Upper lobe of right lung (tissue), 1 donor: Measurements from ENCODE around the gene MITF. TPM values are rescaled to one million over a fixed set of nuclear protein-coding genes. Genes with fewer than 3 reads are reported as not detected.

Experiments used
- ATAC-seq: fragments of 200-7000 bp; cut with Tn5 transposase; one replicate; pipeline ENCODE4 v1.9.1; 2020; ENCODE audit warnings: mild to moderate bottlenecking, moderate library complexity
- DNase-seq: peaks from one replicate; pipeline ENCODE4 v3.0.0-alpha.2; 2020
- H3K27ac ChIP-seq: fragments of 200-600 bp; one replicate; pipeline ENCODE4 v1.8.0; 2022
- H3K27me3 ChIP-seq: fragments of 200-600 bp; one replicate; pipeline ENCODE4 v1.8.0; 2022; ENCODE audit warnings: mild to moderate bottlenecking
- H3K36me3 ChIP-seq: fragments of 200-600 bp; one replicate; pipeline ENCODE4 v1.8.0; 2022
- H3K4me1 ChIP-seq: fragments of 200-600 bp; one replicate; pipeline ENCODE4 v1.8.0; 2022
- H3K4me3 ChIP-seq: fragments of 200-600 bp; one replicate; pipeline ENCODE4 v1.8.0; 2022; ENCODE audit warnings: mild to moderate bottlenecking
- H3K9me3 ChIP-seq: fragments of 200-600 bp; one replicate; pipeline ENCODE4 v1.8.0; 2022
- intact Hi-C: fragments of 100-400 bp; cut with DNase I; formaldehyde crosslinking; loops from one replicate; pipeline ENCODE4 v1.11.0; 2022
- total RNA-seq: library from RNA; stranded (reverse); fragmentation: NEBNext Ultra II Directional; extraction: Animal tissue kit (Norgen Biotek cat#: 25700); gene quantifications from one replicate; pipeline ENCODE4 v1.2.1, GENCODE V29; 2021
- TF ChIP-seq, protein P1 (sequence below): fragments of 200-600 bp; IDR thresholded peaks from one replicate; pipeline ENCODE4 v1.8.0; 2022; ENCODE audit warnings: antibody characterized with exemption
- donor health status: DM: no; HTN: yes; CAD: no; lungs with severe emphysema.

Gene MITF
- total RNA-seq, 1 donor from 2014 or later: 29.5 TPM

GRCh38 chr3:69961706-69962439, 222.6 kb downstream of the MITF start:
- no peaks in the 10 kb centered on the region for H3K27me3 ChIP-seq
- TF ChIP-seq, protein P1, sequence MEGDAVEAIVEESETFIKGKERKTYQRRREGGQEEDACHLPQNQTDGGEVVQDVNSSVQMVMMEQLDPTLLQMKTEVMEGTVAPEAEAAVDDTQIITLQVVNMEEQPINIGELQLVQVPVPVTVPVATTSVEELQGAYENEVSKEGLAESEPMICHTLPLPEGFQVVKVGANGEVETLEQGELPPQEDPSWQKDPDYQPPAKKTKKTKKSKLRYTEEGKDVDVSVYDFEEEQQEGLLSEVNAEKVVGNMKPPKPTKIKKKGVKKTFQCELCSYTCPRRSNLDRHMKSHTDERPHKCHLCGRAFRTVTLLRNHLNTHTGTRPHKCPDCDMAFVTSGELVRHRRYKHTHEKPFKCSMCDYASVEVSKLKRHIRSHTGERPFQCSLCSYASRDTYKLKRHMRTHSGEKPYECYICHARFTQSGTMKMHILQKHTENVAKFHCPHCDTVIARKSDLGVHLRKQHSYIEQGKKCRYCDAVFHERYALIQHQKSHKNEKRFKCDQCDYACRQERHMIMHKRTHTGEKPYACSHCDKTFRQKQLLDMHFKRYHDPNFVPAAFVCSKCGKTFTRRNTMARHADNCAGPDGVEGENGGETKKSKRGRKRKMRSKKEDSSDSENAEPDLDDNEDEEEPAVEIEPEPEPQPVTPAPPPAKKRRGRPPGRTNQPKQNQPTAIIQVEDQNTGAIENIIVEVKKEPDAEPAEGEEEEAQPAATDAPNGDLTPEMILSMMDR: no peak
- intact Hi-C loops: no loop called here
- no peaks in the 10 kb centered on the region for H3K9me3 ChIP-seq
- DNase-seq (no peak), ATAC-seq (no peak)
- no peak overlapping the region for H3K27ac ChIP-seq
- no peak overlapping the region for H3K4me3 ChIP-seq
- H3K36me3 ChIP-seq: peaks cover 58% of the 10 kb centered on the region
- no peaks in the 10 kb centered on the region for H3K4me1 ChIP-seq

DNA sequence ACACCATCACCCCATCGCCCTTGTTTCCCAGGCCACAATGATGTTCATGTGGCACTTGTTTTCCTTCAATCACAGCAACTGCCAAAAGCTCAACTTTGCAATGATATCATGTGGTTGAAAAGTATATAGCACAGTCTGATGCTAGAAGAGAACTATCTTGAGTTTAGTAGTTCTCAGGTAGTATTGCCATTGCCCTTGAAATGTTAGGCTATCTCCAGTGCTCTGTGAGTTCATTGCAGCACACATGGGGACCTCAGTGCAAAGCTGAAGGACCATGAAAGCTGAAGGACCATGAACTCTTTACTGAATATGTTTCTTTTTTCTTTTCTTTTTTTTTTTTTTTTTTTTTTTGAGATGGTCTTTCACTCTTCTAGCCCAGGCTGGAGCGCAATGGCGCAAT, 224.4 kb downstream of the MITF start:
- no peaks in the 10 kb centered on the region for H3K9me3 ChIP-seq
- no peak for ATAC-seq
- peaks cover 40% of the 10 kb centered on the region for H3K36me3 ChIP-seq
- TF ChIP-seq, protein P1: no peak
- no peak for DNase-seq
- H3K4me1 ChIP-seq: no peaks in the 10 kb centered on the region
- H3K27me3 ChIP-seq: no peaks in the 10 kb centered on the region
- H3K27ac ChIP-seq: no peak overlapping the region
- intact Hi-C loops: no loop called here
- H3K4me3 ChIP-seq: no peak overlapping the region

DNA sequence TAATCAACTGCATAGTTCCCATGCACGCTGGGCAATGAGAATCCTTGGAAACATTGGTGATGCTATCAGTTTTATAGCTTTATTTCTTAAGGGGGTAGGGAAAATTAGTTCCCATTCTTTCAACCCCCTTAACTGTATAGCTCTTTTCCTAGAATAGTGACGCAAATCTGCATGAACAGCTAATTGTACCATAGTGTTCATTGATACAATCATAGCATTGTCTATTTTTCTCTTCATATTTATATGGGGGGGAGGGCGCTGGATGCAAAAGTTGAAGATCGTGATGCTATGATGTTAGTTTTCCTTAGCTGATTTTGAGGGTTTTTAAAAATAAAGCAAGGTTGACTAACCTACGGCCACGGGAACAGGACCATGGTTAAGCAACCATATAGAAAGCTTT, 227.9 kb downstream of the MITF start:
- TF ChIP-seq, protein P1: no peak
- Histone ChIP-seq H3K36me3 (peaks cover 21% of the 10 kb centered on the region), H3K4me1 (no peaks in the 10 kb centered on the region), H3K27me3 (no peaks in the 10 kb centered on the region), H3K4me3 (no peak overlapping the region), H3K9me3 (no peaks in the 10 kb centered on the region), H3K27ac (no peak overlapping the region)
- ATAC-seq (no peak), DNase-seq (no peak)
- intact Hi-C loops: no loop called here

DNA sequence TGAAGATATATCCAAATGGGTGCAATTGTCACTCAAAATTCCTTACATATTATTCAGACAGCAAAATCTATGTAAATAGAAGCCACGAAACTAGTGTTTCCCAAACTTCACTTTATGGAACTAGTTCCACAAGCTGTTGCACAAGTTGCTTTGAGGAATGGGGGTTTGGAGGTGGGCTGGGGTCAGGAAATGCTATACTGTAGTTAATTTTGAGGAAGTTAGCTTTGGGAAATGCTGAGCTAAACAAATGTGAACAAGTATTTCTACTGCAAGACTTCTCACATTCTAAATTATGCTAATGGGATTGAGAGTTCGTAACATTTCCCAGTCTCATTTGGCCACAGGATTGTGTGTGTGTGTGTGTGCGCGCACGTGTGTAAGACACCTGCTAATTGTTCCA, 231.6 kb downstream of the MITF start:
- Histone ChIP-seq H3K36me3 (peaks cover 6% of the 10 kb centered on the region), H3K27me3 (no peaks in the 10 kb centered on the region), H3K4me3 (no peak overlapping the region), H3K27ac (no peak overlapping the region), H3K9me3 (no peaks in the 10 kb centered on the region), H3K4me1 (no peaks in the 10 kb centered on the region)
- intact Hi-C loops: no loop called here
- TF ChIP-seq, protein P1: no peak
- DNase-seq (no peak), ATAC-seq (peak; percentile 30)

DNA sequence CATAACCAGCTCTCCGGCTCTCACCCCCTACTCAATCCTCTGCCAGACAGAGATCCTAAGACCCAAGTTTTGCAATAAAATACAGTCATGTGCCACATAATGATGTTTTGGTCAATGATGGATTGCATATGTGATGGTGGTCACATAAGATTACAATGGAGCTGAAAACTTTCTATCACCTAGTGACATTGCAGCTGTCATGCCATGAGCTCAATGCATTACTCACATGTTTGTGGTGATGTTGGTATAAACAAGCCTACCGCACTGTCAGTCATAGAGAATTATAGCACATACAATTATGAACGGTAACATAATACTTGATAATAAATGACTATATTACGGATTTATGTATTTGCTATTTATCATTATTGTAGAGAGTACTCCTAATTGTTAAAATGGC, 233.4 kb downstream of the MITF start:
- no peaks in the 10 kb centered on the region for H3K27me3 ChIP-seq
- ATAC-seq (no peak), DNase-seq (no peak)
- no peak overlapping the region for H3K4me3 ChIP-seq
- intact Hi-C loops: no loop called here
- no peaks in the 10 kb centered on the region for H3K4me1 ChIP-seq
- no peak overlapping the region for H3K27ac ChIP-seq
- H3K36me3 ChIP-seq: no peaks in the 10 kb centered on the region
- TF ChIP-seq, protein P1: no peak
- H3K9me3 ChIP-seq: no peaks in the 10 kb centered on the region

DNA sequence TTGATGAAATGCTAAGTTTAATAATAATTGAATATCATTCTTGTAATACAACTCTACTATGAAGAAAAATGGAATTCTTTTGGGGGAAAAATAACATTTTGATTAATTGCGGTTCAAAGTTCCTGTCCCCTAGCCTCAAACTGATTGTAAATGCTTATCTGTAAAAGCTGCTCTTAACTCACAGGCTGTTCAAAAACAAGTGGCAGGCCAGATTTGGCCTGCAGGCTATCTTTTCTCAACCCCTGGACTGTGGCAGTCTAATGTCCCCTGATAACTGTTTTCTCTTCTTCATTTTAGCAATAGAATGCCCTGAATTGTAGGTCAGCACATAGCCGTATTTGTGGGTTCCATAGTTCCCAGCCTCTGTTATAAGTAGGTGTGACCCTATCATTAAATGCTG, 236.8 kb downstream of the MITF start:
- ATAC-seq (no peak), DNase-seq (no peak)
- H3K27me3 ChIP-seq: no peaks in the 10 kb centered on the region
- no peak overlapping the region for H3K4me3 ChIP-seq
- intact Hi-C loops: no loop called here
- H3K27ac ChIP-seq: no peak overlapping the region
- no peaks in the 10 kb centered on the region for H3K4me1 ChIP-seq
- no peaks in the 10 kb centered on the region for H3K36me3 ChIP-seq
- H3K9me3 ChIP-seq: peaks cover 7% of the 10 kb centered on the region
- TF ChIP-seq, protein P1: no peak
